ENCODE data around the gene CHST9. TPM values are rescaled to one million over a fixed set of nuclear protein-coding genes. Genes with fewer than 3 reads are reported as not detected.

Gene CHST9
- total RNA-seq, 2 experiments from 2014 or later, result not detected

GRCh38 chr18:26862084-26862483 is 323.0 kb downstream of the CHST9 start:
- no peak for DNase-seq
- CTCF ChIA-PET, result no interaction called here
- H3K4me1 Mint-ChIP-seq (ENCODE audit: low read depth), result no peaks in the 10 kb centered on the region
- H3K27me3 Mint-ChIP-seq (ENCODE audit: low read depth), result peaks cover 17% of the 10 kb centered on the region
- intact Hi-C loops (cut with micrococcal nuclease), result no loop called here
- H3K4me3 Mint-ChIP-seq, result no peak overlapping the region
- no peak overlapping the region for H3K27ac Mint-ChIP-seq
- H3K9me3 Mint-ChIP-seq, result no peaks in the 10 kb centered on the region
- H3K36me3 Mint-ChIP-seq (ENCODE audit: low read depth), result no peaks in the 10 kb centered on the region
